ENCODE results near the gene RFC3.

RFC3 gene

GRCh38 chr13:33825083-33825482 is 7.1 kb downstream of the RFC3 start:
- TF ChIP-seq JUND (IDR thresholded peaks at IDR 0.05; ENCODE audit: low read depth): no peak
- in situ Hi-C loops (cut with HindIII; ENCODE audit: low pct_unique_long_range_greater_than_20kb, low sequenced_read_pairs): no loop called here
- no peak for DNase-seq (ENCODE audit: low read depth in 1 of 2, low spot score in 1 of 2)

GRCh38 chr13:33827139-33827538 is 9.2 kb downstream of the RFC3 start:
- no peak for TF ChIP-seq JUND (IDR thresholded peaks at IDR 0.05; ENCODE audit: low read depth)
- in situ Hi-C loops (cut with HindIII; ENCODE audit: low pct_unique_long_range_greater_than_20kb, low sequenced_read_pairs): no loop called here
- no peak for DNase-seq (ENCODE audit: low read depth in 1 of 2, low spot score in 1 of 2)

- DNase-seq (ENCODE audit: low read depth in 1 of 2, low spot score in 1 of 2): no peak
- in situ Hi-C loops (cut with HindIII; ENCODE audit: low pct_unique_long_range_greater_than_20kb, low sequenced_read_pairs): no loop called here
- TF ChIP-seq JUND (IDR thresholded peaks at IDR 0.05; ENCODE audit: low read depth): no peak
These were observed 10.6 kb downstream of the RFC3 start for GRCh38 chr13:33828431-33829129.

GRCh38 chr13:33832872-33833271 is 14.9 kb downstream of the RFC3 start:
- in situ Hi-C loops (cut with HindIII; ENCODE audit: low pct_unique_long_range_greater_than_20kb, low sequenced_read_pairs): no loop called here
- TF ChIP-seq JUND (IDR thresholded peaks at IDR 0.05; ENCODE audit: low read depth): no peak
- no peak for DNase-seq (ENCODE audit: low read depth in 1 of 2, low spot score in 1 of 2)

GRCh38 chr13:33838647-33839046 is 20.7 kb downstream of the RFC3 start:
- TF ChIP-seq JUND (IDR thresholded peaks at IDR 0.05; ENCODE audit: low read depth): no peak
- DNase-seq (ENCODE audit: low read depth in 1 of 2, low spot score in 1 of 2): no peak
- in situ Hi-C loops (cut with HindIII; ENCODE audit: low pct_unique_long_range_greater_than_20kb, low sequenced_read_pairs): no loop called here

GRCh38 chr13:33840402-33840801 is 22.5 kb downstream of the RFC3 start:
- no peak for DNase-seq (ENCODE audit: low read depth in 1 of 2, low spot score in 1 of 2)
- TF ChIP-seq JUND (IDR thresholded peaks at IDR 0.05; ENCODE audit: low read depth): no peak
- in situ Hi-C loops (cut with HindIII; ENCODE audit: low pct_unique_long_range_greater_than_20kb, low sequenced_read_pairs): no loop called here

- no peak for TF ChIP-seq JUND (IDR thresholded peaks at IDR 0.05; ENCODE audit: low read depth)
- no peak for DNase-seq (ENCODE audit: low read depth in 1 of 2, low spot score in 1 of 2)
- in situ Hi-C loops (cut with HindIII; ENCODE audit: low pct_unique_long_range_greater_than_20kb, low sequenced_read_pairs): no loop called here
These were observed 24.3 kb downstream of the RFC3 start for GRCh38 chr13:33842207-33842606.

GRCh38 chr13:33842986-33843385 is 25.0 kb downstream of the RFC3 start:
- no peak for DNase-seq (ENCODE audit: low read depth in 1 of 2, low spot score in 1 of 2)
- no peak for TF ChIP-seq JUND (IDR thresholded peaks at IDR 0.05; ENCODE audit: low read depth)
- in situ Hi-C loops (cut with HindIII; ENCODE audit: low pct_unique_long_range_greater_than_20kb, low sequenced_read_pairs): no loop called here

- no peak for DNase-seq (ENCODE audit: low read depth in 1 of 2, low spot score in 1 of 2)
- in situ Hi-C loops (cut with HindIII; ENCODE audit: low pct_unique_long_range_greater_than_20kb, low sequenced_read_pairs): no loop called here
- no peak for TF ChIP-seq JUND (IDR thresholded peaks at IDR 0.05; ENCODE audit: low read depth)
These were observed 27.8 kb downstream of the RFC3 start for GRCh38 chr13:33845572-33846302.

- in situ Hi-C loops (cut with HindIII; ENCODE audit: low pct_unique_long_range_greater_than_20kb, low sequenced_read_pairs): no loop called here
- no peak for DNase-seq (ENCODE audit: low read depth in 1 of 2, low spot score in 1 of 2)
- no peak for TF ChIP-seq JUND (IDR thresholded peaks at IDR 0.05; ENCODE audit: low read depth)
These were observed 28.5 kb downstream of the RFC3 start for GRCh38 chr13:33846303-33847062.

GRCh38 chr13:33849211-33849610 is 31.3 kb downstream of the RFC3 start:
- DNase-seq (ENCODE audit: low read depth in 1 of 2, low spot score in 1 of 2): no peak
- TF ChIP-seq JUND (IDR thresholded peaks at IDR 0.05; ENCODE audit: low read depth): no peak
- in situ Hi-C loops (cut with HindIII; ENCODE audit: low pct_unique_long_range_greater_than_20kb, low sequenced_read_pairs): no loop called here

- no peak for DNase-seq (ENCODE audit: low read depth in 1 of 2, low spot score in 1 of 2)
- in situ Hi-C loops (cut with HindIII; ENCODE audit: low pct_unique_long_range_greater_than_20kb, low sequenced_read_pairs): no loop called here
- TF ChIP-seq JUND (IDR thresholded peaks at IDR 0.05; ENCODE audit: low read depth): no peak
These were observed 37.5 kb downstream of the RFC3 start for GRCh38 chr13:33855371-33855895.
